Endothelial cell of umbilical vein (primary cell): Measurements from ENCODE around the gene B3GALNT1.

Experiments
- EZH2 ChIP-seq: IDR thresholded peaks from 2 replicates; pipeline ENCODE4 v1.6.1; 2012; ENCODE audit warnings: borderline replicate concordance, low read depth, mild to moderate bottlenecking, moderate library complexity, low read length, inconsistent platforms; ENCODE audit not compliant: severe bottlenecking
- MAX ChIP-seq: IDR thresholded peaks from 2 replicates; pipeline ENCODE4 v1.6.1; 2011; ENCODE audit not compliant: insufficient read depth, insufficient read length
- TF ChIP-seq, protein P1 (sequence below), 2 donors: IDR thresholded peaks; 1 replicate in 1 of 2; 2 replicates in 1 of 2; pipeline ENCODE4 v1.5.1; 2011; ENCODE audit warnings: low read length in 2 of 2, mild to moderate bottlenecking in 2 of 2, moderate library complexity in 2 of 2, control low read depth in 1 of 2, inconsistent platforms in 1 of 2, low read depth in 1 of 2; ENCODE audit not compliant: insufficient read depth in 1 of 2; ENCODE audit errors: extremely low read depth in 1 of 2

DNA sequence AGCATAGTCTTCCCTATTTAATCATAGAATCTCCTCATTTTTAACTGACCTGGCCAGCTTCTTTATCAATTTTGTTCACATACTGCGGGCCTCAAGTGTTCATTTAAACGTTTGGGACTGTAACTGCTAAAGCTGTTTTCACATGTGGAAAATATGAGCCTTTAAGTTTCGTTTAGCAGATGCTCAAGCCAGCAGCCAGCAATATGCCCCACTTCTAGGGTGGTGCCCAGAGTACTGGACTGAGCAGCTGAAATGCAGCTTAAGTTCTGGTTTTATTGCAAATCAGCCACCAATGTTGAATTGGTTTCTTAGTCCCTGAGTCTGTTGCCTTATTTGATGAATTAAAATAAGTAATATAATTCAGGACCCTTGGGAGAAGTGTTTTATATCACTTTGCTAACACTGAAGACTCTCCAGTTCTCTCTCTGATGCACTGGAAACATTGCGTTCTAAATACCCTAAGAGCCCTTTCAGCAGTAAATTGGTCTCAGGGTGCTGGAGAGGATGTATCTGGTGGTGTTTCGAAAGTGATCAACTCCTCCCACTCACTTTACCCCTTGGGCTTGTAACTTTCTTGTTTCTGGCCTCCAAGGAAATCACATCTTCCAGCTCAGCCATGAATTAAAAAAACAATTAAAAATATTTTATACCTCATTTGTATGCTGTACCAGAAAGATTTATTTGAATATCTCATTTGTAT is 61.7 kb downstream of the B3GALNT1 start:
- TF ChIP-seq, protein P1, sequence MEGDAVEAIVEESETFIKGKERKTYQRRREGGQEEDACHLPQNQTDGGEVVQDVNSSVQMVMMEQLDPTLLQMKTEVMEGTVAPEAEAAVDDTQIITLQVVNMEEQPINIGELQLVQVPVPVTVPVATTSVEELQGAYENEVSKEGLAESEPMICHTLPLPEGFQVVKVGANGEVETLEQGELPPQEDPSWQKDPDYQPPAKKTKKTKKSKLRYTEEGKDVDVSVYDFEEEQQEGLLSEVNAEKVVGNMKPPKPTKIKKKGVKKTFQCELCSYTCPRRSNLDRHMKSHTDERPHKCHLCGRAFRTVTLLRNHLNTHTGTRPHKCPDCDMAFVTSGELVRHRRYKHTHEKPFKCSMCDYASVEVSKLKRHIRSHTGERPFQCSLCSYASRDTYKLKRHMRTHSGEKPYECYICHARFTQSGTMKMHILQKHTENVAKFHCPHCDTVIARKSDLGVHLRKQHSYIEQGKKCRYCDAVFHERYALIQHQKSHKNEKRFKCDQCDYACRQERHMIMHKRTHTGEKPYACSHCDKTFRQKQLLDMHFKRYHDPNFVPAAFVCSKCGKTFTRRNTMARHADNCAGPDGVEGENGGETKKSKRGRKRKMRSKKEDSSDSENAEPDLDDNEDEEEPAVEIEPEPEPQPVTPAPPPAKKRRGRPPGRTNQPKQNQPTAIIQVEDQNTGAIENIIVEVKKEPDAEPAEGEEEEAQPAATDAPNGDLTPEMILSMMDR (IDR thresholded peaks at IDR 0.05; ENCODE audit: extremely low read depth in 1 of 2, insufficient read depth in 1 of 2, low read depth in 1 of 2, low read length in 2 of 2) = no peak
- TF ChIP-seq EZH2 (no peak), MAX (no peak)
